HEK293 (cell line): ENCODE measurements around the gene TP53BP2.

Experiments used
- GLI2 ChIP-seq: fragments of 450-650 bp; formaldehyde crosslinking; IDR thresholded peaks from 2 replicates; pipeline ENCODE4; 2017; ENCODE audit warnings: missing biosample characterization, missing genetic modification characterization, low read depth, borderline replicate concordance
- SP3 ChIP-seq: fragments of 450-650 bp; formaldehyde crosslinking; IDR thresholded peaks from 2 replicates; pipeline ENCODE4 v1.5.1; 2016; ENCODE audit warnings: missing biosample characterization, missing genetic modification characterization
- TSHZ1 ChIP-seq: fragments of 450-650 bp; formaldehyde crosslinking; IDR thresholded peaks from 2 replicates; pipeline ENCODE4 v1.5.1; 2016; ENCODE audit warnings: missing biosample characterization, missing genetic modification characterization, borderline replicate concordance
- ZNF112 ChIP-seq: fragments of 450-650 bp; formaldehyde crosslinking; IDR thresholded peaks from 2 replicates; pipeline ENCODE4 v1.5.0; 2017; ENCODE audit warnings: missing biosample characterization, missing genetic modification characterization
- ZNF214 ChIP-seq: fragments of 450-650 bp; formaldehyde crosslinking; IDR thresholded peaks from 2 replicates; pipeline ENCODE4 v1.5.1; 2017; ENCODE audit warnings: missing biosample characterization, mild to moderate bottlenecking, missing genetic modification characterization, borderline replicate concordance
- ZNF23 ChIP-seq: fragments of 450-650 bp; formaldehyde crosslinking; IDR thresholded peaks from 2 replicates; pipeline ENCODE4 v1.5.1; 2016; ENCODE audit warnings: missing biosample characterization, missing genetic modification characterization, borderline replicate concordance
- ZNF266 ChIP-seq: fragments of 450-650 bp; formaldehyde crosslinking; IDR thresholded peaks from 2 replicates; pipeline ENCODE4 v1.5.1; 2016; ENCODE audit warnings: missing biosample characterization, missing genetic modification characterization, low read depth
- ZNF311 ChIP-seq: fragments of 450-650 bp; formaldehyde crosslinking; IDR thresholded peaks from 2 replicates; pipeline ENCODE4 v1.5.1; 2017; ENCODE audit warnings: missing biosample characterization, missing genetic modification characterization, borderline replicate concordance
- ZNF350 ChIP-seq: fragments of 450-650 bp; formaldehyde crosslinking; IDR thresholded peaks from 2 replicates; pipeline ENCODE4 v1.5.0; 2017; ENCODE audit warnings: missing biosample characterization, mild to moderate bottlenecking, missing genetic modification characterization
- ZNF510 ChIP-seq: fragments of 450-650 bp; formaldehyde crosslinking; IDR thresholded peaks from 2 replicates; pipeline ENCODE4 v1.5.1; 2018; ENCODE audit warnings: mild to moderate bottlenecking, missing genetic modification characterization, missing biosample characterization; ENCODE audit not compliant: insufficient replicate concordance
- ZNF624 ChIP-seq: fragments of 450-650 bp; formaldehyde crosslinking; IDR thresholded peaks from 2 replicates; pipeline ENCODE4 v1.5.1; 2017; ENCODE audit warnings: missing biosample characterization, missing genetic modification characterization
- ZNF76 ChIP-seq: fragments of 450-650 bp; formaldehyde crosslinking; IDR thresholded peaks from 2 replicates; pipeline ENCODE4; 2016; ENCODE audit warnings: low read depth, missing biosample characterization, missing genetic modification characterization, borderline replicate concordance
- TF ChIP-seq, protein P1 (sequence below): fragments of 450-650 bp; formaldehyde crosslinking; IDR thresholded peaks from 2 replicates; pipeline ENCODE4 v1.5.1; 2016; ENCODE audit warnings: missing biosample characterization, missing genetic modification characterization

DNA sequence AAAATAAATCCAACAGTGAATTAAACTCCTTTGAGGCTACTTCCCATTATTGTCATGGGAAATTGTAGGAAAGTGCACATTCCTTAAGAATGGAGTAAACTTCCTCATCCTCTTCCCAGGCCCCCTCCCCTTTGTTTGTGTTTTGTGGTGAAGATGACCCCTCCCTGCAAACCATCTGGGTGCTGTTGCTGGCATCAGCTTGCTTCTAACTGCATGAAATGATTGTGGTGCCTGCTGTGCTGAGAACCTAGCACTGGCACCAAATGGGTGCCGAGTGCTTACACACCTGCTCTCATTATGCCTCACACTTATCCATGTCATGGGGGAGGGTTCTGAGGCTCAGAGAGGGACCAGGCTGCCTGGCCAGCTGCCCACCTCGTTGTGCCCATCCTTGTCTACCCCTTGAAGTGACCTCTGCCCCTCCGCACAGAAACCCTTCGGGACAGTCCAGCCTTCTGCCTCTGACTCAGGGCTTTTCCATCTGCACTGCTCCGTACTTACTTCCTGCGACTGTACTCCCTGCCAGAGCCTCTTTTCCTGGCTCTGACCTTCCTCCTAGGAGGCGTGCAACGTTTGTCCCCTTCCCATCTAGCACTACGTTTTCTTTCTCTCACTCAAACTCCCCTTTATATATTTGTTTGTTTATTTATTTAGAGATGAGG is 102.8 kb downstream of the TP53BP2 start:
- TF ChIP-seq ZNF214 (tag by site-specific recombination) (no peak), GLI2 (no peak), ZNF76 (tag by site-specific recombination) (no peak), TSHZ1 (no peak), ZNF350 (tag by site-specific recombination) (no peak), SP3 (tag by site-specific recombination) (no peak), ZNF266 (no peak), ZNF112 (no peak), ZNF510 (no peak), ZNF311 (tag by site-specific recombination) (no peak), ZNF23 (tag by site-specific recombination) (no peak), ZNF624 (no peak)
- TF ChIP-seq, protein P1, sequence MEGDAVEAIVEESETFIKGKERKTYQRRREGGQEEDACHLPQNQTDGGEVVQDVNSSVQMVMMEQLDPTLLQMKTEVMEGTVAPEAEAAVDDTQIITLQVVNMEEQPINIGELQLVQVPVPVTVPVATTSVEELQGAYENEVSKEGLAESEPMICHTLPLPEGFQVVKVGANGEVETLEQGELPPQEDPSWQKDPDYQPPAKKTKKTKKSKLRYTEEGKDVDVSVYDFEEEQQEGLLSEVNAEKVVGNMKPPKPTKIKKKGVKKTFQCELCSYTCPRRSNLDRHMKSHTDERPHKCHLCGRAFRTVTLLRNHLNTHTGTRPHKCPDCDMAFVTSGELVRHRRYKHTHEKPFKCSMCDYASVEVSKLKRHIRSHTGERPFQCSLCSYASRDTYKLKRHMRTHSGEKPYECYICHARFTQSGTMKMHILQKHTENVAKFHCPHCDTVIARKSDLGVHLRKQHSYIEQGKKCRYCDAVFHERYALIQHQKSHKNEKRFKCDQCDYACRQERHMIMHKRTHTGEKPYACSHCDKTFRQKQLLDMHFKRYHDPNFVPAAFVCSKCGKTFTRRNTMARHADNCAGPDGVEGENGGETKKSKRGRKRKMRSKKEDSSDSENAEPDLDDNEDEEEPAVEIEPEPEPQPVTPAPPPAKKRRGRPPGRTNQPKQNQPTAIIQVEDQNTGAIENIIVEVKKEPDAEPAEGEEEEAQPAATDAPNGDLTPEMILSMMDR (tag by site-specific recombination): no peak
